G401.6 (cell line): ENCODE data around the gene CEACAM19.
"Not testable (repeated sequence)": the region's sequence is repeated elsewhere in the genome, so short reads cannot be mapped to it uniquely, and the experiment has no call there.

ENCODE experiments used
- FAIRE-seq: peaks from 2 replicates; lab custom pipeline; 2012; peaks lifted over from hg19 to GRCh38; lab: Jason Lieb, UNC

CEACAM19 gene, protein sequence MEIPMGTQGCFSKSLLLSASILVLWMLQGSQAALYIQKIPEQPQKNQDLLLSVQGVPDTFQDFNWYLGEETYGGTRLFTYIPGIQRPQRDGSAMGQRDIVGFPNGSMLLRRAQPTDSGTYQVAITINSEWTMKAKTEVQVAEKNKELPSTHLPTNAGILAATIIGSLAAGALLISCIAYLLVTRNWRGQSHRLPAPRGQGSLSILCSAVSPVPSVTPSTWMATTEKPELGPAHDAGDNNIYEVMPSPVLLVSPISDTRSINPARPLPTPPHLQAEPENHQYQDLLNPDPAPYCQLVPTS

DNA sequence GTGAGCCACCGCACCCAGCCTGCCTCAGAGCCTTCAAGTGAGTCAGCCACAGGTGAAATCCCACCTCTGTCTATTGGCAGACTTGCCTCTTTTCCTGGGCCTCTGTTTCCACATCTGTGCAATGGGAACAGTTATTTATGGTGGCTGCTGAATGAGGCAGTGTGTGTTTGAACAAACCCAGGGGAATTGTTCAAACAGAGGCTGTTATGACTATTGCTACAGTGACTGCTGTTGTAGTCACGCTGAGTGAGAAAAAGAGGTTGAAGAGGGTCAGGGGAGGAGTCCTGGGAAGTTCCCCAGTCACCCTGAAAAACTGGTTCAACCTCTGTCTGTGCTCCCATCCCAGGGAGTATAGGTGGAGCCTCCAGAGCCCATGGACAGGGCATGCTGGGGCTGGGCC, at the start of gene CEACAM19:
TSS of gene CEACAM19 (plus strand) at position 83 of the 400 bp plus-strand sequence. CDS start 450 bp downstream, outside the sequence.
- no peak for FAIRE-seq

DNA sequence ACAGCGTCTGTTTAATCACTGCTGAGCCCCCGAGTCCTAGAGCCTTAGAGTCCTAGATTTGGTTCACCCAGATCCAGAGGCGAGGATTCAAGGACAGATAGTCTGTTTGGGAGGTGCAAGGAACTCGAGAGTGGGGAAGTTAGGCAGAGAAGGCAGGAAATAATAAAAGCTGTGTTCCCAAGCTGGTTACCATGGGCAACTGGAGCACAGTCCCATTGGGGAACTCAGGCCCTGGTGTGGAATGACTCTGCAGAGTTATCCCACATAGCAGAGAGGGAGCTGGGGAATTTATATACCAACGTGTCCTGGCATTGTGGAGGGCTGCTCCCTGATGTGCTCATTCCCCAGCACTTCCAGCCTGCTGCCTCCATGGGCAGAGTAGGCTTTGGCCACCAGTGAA, 48.2 kb upstream of the CEACAM19 start:
- no peak for FAIRE-seq

DNA sequence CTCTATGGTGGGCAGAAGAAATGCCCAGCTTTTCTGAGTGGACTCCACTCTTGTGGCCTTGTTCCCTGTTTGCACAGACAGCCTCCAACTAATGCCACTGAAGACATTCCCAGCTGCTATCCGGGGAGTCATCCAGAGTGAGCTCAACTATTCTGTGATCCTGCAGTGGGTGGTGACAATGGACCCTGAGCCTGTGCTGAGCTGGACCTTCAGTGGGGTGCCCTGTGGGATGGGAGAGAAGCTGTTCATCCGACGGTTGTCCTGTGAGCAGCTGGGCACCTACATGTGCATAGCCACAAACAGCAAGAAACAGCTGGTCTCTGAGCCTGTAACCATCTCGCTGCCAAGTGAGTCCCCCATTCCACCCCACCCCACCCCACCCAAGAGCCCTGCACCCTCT, 47.7 kb upstream of the CEACAM19 start:
- FAIRE-seq, result no peak

DNA sequence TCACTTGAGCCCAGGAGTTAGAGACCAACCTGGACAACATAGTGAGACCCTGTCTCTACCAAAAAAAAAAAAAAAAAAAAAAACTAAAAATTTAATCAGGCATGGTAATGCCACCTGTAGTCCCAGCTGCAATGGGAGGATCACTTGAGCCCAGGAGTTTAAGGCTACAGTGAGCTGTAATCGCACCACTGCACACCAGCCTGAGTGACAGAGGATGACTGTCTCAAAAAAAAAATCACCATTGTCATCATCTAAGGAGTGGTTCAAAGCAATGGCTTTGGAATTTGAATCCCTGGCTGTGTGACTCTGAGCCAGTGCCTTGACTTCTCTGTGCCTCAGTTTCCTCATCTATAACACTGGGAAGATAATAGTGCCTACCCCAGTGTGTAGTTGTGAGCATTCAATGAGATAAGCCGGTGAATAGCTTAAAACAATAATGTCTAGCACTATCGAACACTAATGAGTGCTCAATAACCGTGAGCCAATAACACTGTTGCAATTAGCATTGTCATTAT, 46.4 kb upstream of the CEACAM19 start:
- no peak for FAIRE-seq

DNA sequence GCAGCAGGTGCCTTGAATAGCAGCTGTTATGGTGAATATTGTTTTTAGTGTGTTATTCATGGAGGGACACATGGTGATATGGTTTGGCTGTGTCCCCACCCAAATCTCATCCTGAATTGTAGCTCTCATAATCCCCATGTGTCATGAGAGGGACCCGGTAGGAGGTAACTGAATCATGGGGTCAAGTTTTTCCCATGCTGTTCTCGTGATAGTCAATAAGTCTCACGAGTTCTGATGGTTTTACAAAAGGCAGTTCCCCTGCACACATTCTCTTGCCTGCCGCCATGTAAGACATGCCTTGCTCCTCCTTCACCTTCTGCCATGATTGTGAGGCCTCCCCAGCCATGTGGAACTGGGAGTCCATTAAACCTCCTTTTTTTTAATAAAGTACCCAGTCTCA, 45.6 kb upstream of the CEACAM19 start:
- FAIRE-seq, result not testable (repeated sequence)

DNA sequence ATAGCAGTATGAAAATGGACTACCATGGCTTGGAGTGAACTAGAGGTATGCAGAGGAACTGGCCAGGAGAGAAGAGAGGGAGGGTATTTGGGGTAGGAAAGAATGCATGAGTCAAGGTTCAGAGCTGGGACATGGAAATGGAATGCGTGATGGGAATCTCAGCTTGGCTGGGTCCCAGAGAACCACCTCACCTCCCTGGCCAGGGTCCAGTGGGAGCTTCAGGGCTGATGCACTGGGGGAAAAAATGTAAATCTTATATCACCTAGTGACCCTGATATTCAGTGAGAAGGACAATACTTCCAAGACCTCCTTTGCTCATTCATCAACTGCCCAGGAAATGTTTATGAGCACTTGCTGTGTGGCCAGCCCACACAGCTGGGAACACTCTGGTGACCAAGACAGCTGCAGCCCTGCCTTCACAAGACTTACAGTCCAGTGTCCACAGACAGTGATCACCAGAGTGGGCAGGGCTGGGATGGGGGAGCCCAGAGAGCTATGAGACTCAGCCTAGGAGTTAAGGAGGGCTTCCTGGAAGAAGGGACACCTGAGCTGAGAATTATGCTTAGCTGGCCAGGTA, 45.1 kb upstream of the CEACAM19 start:
- FAIRE-seq, result no peak

DNA sequence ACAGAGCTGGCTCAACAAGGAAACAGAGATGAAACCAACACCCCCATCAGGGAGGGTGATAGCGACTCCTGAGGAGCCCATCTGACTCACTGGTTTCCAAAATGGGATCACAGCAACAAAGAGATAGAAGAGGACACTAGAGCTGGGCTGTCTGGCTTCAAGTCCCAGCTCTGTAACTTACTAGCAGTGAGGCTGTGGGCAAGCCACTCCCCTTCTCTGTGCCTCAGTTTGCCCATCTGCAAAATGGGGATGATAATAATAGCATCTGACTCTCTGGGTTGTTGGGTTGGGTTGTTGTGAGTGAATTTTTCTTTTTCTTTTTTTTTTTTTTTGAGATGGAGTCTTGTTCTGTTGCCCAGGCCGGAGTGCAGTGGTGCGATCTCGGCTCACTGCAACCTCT, 43.7 kb upstream of the CEACAM19 start:
- no peak for FAIRE-seq

DNA sequence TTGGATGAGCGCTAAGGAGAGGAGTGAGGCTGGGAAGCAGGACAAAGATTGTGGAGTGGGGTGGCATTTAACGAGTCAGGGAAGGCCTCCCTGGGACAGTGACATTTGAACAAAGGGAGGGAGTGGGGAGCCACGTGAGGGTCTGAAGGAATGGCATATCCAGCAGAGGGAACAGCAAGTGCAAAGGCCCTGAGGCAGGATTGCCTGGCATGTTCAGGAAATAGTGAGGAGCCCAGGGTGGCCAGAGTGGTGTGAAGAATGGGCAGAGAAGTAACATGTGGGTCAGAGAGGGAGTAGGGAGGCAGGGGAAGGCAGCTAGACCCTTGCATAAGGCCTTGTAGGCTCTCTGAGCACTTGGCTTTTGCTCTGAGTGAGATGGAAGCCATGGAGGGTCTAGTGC, 42.5 kb upstream of the CEACAM19 start:
- FAIRE-seq, result no peak

DNA sequence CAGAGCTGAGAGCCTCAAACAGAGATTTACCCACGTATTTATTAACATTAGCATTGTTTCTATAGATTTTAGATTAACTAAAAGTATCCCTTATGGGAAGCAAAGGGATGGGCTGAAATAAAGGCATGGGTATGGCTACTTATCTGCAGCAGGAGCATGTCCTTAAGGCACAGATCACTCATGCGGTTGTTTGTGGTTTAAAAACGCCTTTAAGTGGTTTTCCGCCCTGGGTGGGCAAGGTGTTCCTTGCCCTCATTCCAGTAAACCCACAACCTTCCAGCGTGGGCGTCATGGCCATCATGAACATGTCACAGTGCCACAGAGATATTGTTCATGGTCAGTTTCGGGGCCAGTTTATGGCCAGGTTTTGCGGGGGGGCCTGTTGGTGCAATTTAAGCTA, 39.7 kb upstream of the CEACAM19 start:
- not testable (repeated sequence) for FAIRE-seq

DNA sequence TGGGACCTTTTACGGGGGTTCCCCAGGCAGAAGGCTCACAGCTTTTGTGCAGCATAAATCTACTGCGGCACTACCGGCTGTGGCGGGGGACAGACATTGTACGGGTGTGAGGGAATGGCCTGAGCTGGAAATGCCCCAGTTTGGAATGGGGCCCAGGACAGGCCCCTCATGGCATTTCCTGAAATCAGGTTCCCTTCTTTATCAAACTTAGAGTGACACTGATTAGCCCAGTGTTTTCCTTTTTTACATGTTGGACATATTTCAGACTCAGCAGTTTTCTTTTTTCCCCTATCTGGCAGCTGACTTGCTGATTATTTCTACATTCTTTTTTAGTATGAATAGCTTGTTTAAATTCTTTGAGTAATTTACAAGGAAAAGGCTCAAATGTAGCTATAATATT, 37.2 kb upstream of the CEACAM19 start:
- FAIRE-seq, result not testable (repeated sequence)

DNA sequence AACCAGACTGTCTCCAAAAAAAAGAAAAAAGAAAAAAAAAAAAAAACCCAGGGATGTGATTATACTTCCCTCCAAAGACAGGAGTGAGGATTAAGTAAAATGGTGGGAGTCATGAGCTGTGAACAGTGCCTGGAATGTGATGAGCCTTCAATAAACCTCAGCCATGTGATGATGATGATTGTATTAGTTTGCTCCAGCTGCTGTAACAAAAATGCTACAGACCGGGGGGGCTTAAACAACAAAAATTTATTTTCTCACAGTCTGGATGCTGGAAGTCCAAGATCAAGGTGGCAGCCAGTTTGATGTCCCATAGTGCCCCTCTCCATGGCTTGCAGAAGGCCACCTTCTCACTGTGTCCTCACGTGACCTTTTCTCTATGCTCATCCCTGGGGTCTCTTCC, 36.5 kb upstream of the CEACAM19 start:
- FAIRE-seq, result no peak

DNA sequence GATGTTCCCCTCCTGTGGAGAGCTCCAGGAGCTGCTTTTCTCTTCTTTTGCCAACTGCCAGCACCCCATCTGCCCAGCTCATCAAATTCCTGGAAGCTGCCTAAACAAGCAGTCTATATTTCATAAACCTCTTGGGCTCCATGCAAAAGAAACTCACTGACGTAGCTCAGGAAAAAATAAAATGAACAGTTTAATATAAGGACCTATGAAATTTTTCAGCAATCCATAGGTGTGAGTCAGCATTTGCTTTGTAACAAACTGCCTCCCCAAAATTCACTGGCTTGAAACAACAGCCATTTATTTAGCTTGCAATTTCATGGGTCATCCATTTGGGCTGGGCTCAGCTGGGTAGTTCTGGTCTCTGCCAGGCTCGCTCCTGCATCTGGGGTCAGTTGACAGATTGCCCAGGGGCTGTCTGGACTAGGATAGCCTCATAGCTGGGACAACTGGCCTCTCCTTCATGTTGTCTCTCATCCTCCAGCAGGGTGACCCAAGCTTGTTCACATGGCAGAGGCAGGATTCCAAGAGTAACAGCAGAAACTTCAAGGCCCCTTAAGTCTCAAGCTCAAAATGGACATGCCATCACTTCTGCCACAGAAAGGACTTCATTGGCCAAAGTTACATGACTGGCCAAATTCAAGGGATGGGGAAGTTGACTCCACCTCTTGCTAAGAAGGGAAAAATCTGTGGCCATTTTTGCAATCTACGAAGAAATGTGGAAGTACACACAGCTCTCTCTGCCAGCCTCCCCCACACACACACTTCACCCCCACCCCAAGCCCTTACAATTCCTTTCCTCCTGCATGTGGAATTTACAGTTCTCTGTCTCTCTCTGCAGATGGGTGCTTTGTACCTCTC, 35.5 kb upstream of the CEACAM19 start:
- no peak for FAIRE-seq

DNA sequence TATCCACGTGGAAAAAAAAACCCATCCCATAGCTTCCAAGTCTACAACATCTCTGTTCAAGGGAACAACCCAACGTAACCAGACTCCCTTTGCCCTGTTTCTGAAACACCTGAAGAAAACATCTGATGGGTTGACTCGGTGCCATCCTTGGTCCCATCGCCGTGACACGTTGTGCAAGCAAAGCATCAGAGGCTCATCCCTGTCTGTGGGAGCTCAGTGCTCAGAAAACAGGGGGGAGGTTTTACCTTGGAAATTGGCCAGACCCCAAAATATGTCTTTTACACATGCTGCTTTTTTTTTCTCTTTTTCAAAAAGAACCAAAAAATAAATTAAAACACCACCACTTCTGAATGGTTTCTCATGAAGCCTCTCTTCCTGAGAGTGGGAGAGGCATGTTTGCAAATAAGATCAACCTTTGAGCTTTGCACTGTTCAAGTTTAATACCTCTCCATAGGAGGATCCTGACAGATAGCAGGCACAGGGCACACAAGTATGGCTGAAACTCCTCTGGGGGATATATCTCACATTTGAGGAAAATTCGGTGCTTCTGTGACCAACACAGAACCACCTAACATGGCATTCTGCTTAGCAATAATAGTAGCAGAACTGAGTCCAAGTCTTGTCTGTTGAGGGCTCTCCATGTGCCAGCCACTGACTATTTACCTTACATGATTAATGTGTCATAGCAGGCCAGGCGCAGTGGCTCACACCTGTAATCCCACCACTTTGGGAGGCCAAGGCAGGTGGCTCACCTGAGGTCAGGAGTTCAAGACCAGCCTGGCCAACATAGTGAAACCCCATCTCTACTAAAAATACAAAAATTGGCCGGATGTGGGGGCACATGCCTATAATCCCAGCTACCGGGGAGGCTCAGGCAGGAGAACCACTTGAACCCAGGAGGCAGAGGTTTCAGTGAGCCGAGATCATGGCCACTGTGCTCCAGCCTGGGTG, 34.6 kb upstream of the CEACAM19 start:
- no peak for FAIRE-seq

DNA sequence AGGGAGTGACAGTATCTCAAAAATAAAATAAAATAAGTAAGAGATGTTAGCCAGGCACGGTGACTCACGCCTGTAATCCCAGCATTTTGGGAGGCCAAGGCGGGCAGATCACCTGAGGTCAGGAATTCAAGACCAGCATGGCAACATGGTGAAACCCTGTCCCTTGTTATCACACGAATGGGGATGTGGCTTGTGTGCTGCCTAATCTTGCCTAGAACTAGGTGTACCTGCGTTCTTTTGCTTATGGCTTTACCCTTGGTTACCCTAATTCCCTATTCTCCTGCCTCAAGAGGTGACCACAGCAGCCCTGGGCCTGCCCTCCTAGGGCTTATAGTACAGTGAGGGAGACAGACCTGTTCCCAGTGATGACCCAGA, 33.9 kb upstream of the CEACAM19 start:
- FAIRE-seq, result no peak

DNA sequence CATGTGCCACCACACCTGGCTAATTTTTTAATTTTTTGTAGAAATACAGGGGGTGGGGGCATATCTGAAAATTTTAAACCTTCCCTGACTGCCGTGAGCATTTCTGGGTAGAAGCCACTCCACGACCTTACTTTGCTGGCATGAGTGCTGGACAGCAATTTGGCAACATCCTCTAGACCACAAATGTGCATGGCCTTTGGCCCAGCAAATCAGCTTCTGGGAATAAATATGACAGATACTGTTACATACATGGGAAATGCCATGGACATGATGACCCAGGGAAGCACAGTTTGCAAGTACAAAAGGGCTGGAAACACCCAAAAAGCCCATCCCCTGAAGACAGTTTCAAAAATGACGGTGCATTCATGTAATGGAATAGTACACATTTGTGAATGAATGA, 30.8 kb upstream of the CEACAM19 start:
- FAIRE-seq, result no peak

DNA sequence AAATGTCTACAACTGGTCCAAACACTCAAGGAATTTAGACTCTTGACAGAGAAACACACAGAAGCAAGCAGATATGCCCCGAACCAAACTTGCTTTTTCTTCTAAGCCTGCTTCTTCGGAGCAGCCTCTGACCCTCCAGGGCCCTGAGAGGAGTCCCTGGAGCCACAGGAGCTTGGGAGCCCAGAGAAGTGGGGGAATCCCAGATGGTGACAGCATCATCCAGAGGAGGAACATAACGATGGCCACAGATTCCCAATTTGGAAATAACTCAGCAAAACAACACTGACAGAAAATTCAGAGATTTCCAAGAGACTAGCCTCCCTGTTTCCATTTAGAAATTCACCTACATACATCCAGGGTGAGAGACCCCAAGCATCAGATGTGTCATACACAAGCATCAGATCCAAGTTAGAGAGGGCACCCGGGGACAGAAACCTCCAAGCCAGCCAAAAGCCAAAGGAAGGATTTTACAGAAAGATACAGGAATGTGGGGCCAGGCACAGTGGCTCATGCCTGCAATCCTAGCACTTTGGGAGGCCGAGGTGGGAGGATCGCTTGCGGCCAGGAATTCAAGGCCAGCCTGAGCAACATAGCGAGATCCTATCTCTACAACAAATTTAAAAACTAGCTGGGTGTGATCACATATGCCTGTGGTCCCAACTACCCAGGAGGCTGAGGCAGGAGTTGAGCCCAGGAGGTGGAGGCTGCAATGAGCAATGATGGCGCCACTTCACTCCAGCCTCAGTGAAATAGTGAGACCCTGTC, 29.6 kb upstream of the CEACAM19 start:
- no peak for FAIRE-seq

DNA sequence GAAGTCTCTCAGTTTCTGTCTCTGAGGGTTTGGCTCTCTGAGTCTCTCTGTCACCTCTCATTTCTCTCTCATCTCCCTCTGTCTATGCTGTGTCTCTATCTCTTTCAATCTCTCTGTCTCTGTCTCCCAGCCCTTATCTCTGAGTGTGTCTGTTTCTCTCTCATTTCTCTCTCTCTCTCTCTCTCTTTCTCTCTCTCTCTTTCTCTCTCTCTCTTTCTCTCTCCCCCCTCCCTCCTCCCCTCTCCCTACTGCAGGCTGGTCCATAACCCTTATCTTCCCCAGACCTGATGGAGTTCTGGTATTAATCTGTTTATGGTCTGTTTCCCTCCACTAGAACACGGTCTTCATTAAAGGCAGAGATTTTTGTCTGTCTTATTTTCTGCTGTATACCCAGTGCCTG, 28.9 kb upstream of the CEACAM19 start:
- no peak for FAIRE-seq

DNA sequence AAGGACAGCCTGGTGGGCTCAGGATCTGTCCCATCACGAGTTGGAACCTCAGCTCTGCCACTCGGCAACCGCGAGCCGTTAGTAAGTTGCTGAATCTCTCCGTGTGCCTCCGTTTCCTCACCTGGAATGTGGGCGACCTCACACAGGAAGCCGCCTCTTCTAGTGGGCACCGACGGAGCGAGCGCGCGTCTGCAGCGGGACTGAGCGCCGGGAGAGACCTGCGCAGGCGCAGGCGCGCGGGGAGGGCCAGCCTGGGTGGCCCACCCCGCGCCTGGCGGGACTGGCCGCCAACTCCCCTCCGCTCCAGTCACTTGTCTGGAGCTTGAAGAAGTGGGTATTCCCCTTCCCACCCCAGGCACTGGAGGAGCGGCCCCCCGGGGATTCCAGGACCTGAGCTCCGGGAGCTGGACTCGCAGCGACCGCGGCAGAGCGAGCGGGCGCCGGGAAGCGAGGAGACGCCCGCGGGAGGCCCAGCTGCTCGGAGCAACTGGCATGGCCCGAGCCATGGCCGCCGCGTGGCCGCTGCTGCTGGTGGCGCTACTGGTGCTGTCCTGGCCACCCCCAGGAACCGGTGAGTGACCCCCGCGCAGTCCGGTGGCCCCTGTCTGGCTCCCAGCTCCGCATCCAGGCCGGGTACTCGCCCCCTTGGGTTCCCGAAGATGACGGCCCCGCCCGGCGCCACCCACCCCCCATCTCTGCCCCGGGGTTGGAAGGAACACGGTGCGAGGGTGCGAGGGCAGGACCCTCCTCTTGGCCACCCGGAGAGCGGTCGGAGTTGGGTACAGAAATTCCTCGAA, 27.5 kb upstream of the CEACAM19 start, which contains the start of gene PVR:
TSS of gene PVR (plus strand) at position 306 of the 797 bp plus-strand sequence. CDS start at position 493, 187 bp downstream.
- no peak for FAIRE-seq

DNA sequence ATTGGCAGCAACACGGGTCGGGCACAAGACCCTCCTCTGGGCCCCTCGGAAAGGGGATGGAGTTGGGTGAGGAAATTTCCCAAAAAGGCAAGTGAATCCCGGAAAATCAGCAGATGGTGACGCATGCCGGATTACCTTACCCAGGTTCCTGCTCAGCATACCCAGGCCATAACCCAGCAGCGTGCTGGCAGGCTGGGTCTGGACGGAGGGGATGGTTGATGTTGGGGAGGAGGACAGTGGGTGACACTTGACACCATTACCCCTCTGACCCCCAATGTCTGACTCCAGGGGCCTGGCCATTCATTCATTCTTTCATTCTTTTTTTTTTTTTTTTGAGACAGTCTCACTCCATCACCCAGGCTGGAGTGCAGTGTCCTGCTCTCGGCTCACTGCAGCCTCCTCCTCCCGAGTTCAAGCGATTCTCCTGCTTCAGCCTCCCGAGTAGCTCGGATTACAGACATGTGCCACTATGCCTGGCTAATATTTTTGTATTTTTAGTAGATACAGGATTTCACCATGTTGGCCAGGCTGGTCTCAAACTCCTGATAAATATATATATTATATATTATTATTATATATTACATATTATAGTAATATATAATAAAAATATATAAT, 26.8 kb upstream of the CEACAM19 start:
- no peak for FAIRE-seq
